CD1c-positive myeloid dendritic cell (primary cell): ENCODE measurements around the gene IRGQ.
"Not testable (repeated sequence)": the region's sequence is repeated elsewhere in the genome, so short reads cannot be mapped to it uniquely, and the experiment has no call there.

Experiments used
- DNase-seq: peaks from one replicate; pipeline ENCODE4 v3.0.0-alpha.2; 2016; ENCODE audit errors: extremely low spot score

Gene IRGQ

GRCh38 chr19:43570174-43570791 is 25.7 kb downstream of the IRGQ start:
- no peak for DNase-seq

GRCh38 chr19:43569657-43570056 is 26.3 kb downstream of the IRGQ start:
- no peak for DNase-seq

- DNase-seq, result no peak
Observed at GRCh38 chr19:43564800-43565199, 31.1 kb downstream of the IRGQ start.

- no peak for DNase-seq
Observed at GRCh38 chr19:43563816-43564457, 32.0 kb downstream of the IRGQ start.

GRCh38 chr19:43562698-43563241 is 33.2 kb downstream of the IRGQ start:
- DNase-seq, result peak; percentile 85

DNA sequence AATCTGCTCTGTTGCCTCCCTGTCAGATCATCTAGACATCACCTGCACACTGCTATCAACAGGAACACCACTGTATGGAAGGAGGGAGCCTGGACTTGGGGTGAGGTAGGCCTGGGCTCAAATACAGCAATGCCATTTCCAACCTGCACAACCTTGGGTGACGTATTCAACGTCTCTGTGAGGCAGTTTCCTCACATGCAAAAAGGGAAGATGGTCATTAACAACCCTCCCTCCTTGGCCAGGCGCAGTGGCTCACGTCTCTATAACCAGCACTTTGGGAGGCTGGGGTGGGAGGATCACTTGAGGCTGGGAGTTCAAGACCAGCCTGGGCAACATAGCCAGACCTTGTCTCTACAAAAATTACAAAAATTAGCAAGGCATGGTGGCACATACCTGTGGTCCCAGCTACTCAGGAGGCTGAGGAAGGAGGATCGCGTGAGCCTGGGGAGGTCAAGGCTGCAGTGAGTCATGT is 33.7 kb downstream of the IRGQ start:
- DNase-seq, result peak; percentile 37

- no peak for DNase-seq
Observed at GRCh38 chr19:43561139-43561970, 34.6 kb downstream of the IRGQ start.

GRCh38 chr19:43560687-43561086 is 35.2 kb downstream of the IRGQ start:
- DNase-seq, result no peak

DNA sequence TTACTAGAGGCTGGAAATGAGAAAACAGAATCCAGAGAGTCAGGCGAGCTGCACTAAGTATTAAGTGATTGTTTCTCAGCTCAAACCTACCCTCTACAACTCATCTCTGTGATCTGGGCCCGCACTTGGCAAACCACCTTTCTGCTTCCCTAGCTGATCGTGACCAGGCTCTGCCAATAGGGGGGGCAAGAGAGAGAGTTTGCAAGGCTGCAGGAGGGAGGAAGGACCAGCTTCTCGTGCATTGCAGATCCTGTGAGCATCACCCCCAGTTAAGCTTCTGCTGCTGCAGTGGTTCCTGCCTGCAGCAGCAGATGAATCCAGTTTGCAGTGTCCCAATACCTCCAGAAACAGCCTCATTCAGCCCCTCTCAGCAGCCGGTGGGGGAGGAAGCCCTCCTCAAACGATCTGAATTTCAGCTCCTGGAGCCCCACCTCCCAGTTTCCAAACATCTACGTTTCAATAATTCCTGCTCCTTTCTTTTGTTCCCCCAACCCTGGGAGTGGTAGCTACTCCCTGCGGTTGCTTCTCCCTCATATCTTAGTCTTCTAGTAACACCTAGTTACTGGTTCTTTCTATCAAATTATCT is 40.7 kb downstream of the IRGQ start:
- DNase-seq, result peak; percentile 83

- no peak for DNase-seq
Observed at GRCh38 chr19:43554317-43554895, 41.5 kb downstream of the IRGQ start.

DNA sequence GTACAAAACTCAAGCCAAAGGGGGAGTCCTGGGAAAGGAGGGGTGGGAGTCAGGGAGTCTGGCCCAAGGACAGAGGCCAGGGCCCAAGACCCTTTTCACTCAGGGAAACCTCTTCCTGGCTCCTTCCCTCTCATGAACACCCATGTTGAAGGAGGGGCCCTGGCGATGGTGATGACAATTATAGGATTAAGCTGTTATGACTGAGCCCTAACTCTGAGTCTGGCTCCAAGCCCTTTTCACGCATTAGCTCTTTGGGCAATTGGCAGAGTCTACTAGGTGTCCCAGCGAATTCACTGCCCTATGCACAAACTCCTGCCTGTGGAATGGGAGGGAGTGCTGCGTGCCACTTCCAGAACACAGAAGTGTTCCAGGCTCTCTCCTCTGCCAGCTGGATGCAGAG is 42.3 kb downstream of the IRGQ start:
- no peak for DNase-seq

DNA sequence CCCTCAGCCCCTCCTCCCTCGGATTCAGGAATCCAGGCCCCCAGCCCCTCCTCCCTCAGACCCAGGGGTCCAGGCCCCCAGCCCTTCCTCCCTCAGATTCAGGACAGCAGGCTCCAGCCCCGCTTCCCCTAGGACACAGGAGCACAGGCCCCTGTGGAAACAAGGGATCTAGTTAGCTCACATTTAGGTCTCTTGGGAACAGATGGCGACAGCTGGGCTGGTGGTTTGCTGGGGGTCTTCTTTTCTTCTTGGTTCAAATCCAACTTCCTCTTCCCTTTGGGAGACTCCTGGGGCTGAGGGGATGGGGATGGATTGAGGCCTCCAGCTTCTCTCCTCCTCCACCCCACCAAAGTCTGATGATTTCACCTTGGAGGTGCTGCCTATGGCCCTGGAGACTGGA is 43.3 kb downstream of the IRGQ start:
- no peak for DNase-seq

- no peak for DNase-seq
Observed at GRCh38 chr19:43552198-43552450, 43.8 kb downstream of the IRGQ start.

DNA sequence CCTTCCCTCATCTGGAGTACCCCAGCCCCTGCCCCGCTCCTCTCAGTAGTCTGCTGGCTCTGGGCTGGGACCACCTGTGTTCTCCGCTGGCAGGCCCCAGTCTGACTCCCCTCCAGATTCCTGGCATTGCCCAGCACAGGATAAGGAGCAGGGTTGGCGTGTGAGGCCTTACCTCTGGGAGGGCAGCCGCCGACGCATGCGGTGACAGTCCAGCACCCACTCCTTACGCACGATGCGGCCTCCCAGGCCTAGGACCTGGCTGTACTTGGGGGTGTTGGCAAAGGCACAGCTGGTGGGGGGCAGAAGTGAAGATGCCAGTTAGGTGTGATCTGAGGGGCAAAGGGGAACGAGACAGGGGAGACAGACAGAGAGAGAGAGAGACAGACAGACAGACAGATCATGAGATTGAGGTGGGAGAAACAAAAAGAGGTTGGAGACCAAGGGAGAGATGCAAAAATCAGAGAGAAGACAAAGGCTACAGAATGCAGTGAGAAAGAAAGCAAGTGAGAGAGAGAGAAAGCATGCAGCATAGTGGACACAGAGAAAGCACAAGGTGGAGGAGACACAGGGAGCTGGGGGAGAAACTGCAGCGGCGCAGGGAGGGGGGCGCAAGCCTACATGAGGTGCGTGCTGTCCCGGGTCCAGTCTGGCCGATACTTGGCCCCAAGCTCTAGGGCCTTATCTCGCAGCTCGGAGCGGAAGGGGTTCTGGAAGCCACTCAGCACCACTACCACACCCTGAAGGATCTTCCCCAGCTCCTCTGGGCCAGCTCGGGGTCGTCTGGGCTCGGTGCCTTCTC is 44.3 kb downstream of the IRGQ start:
- no peak for DNase-seq

- no peak for DNase-seq
Observed at GRCh38 chr19:43548706-43549105, 47.2 kb downstream of the IRGQ start.

DNA sequence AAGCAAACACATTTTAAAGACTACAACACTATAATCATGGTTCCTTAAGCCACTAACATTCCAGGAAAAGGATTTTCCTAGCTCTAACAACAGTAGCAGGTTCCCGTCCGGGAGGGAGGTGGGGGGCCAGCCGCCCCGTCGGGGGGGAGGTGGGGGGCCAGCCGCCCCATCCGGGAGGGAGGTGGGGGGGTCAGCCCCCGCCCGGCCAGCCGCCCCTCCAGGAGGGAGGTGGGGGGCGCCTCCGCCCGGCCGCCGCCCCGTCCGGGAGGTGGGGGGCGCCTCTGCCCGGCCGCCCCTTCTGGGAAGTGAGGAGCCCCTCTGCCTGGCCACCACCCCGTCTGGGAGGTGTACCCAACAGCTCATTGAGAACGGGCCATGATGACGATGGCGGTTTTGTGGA is 48.0 kb downstream of the IRGQ start:
- not testable (repeated sequence) for DNase-seq

- no peak for DNase-seq
Observed at GRCh38 chr19:43546581-43546980, 49.4 kb downstream of the IRGQ start.

GRCh38 chr19:43545981-43546380 is 50.0 kb downstream of the IRGQ start:
- no peak for DNase-seq

DNA sequence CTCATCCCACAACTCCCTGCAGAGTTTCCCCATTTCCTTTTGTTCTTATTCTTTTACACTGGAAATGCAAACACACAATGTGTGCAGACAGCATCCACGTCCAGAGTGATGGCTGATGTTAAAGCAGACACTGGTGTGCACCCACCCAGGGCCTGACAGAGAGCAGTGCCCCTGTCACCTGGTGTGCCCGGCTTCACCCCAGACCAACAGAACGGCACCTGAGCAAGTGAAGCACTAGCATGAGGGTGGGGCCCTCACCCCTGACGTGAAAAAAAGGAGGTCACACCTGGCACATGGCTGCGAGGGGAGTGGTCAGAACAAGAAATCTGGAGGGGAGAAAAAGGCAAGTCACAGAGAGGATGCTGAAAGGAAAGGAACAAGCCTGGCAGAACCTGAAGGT is 50.7 kb downstream of the IRGQ start:
- DNase-seq, result no peak

GRCh38 chr19:43544077-43544476 is 51.9 kb downstream of the IRGQ start:
- DNase-seq, result no peak

- DNase-seq, result no peak
Observed at GRCh38 chr19:43541920-43542650, 53.8 kb downstream of the IRGQ start.
